ENCODE measurements around the gene GAA. TPM values are rescaled to one million over a fixed set of nuclear protein-coding genes. Genes with fewer than 3 reads are reported as not detected.

GAA gene
- total RNA-seq, 2 experiments from 2014 or later = 22.2 to 22.4 TPM

GRCh38 chr17:80107231-80108021 is 6.0 kb downstream of the GAA start:
- no peak overlapping the region for H3K4me3 Mint-ChIP-seq
- POLR2A ChIA-PET = interaction anchor here (1.0 kb wide), 1 partner anchor 22 kb away, joined by 3 read pairs; no protein-coding TSS in a partner anchor
- H3K27me3 Mint-ChIP-seq = no peaks in the 10 kb centered on the region
- ATAC-seq (ENCODE audit: poor library complexity) = no peak
- H3K9me3 ChIP-seq (ENCODE audit: control insufficient read depth in 1 of 2, insufficient read depth in 1 of 2, low read length in 2 of 2) = no peaks in the 10 kb centered on the region
- H3K9me3 Mint-ChIP-seq = no peaks in the 10 kb centered on the region
- CTCF ChIA-PET = no interaction called here
- peak in 1 of 14 experiments; percentile 13 for DNase-seq
- no peak for TF ChIP-seq CTCF (IDR thresholded peaks at IDR 0.05)
- peaks cover 7% of the 10 kb centered on the region for H3K4me1 ChIP-seq (ENCODE audit: insufficient read depth, low read length)
- no peak overlapping the region for H3K4me3 ChIP-seq (ENCODE audit: low read length)
- H3K36me3 Mint-ChIP-seq (ENCODE audit: low read depth) = no peaks in the 10 kb centered on the region
- no peaks in the 10 kb centered on the region for H3K36me3 ChIP-seq (ENCODE audit: insufficient read depth, low read length)
- H3K27ac ChIP-seq (ENCODE audit: low read depth in 1 of 2, low read length in 2 of 2) = no peak overlapping the region
- no peak overlapping the region for H3K27ac Mint-ChIP-seq
- intact Hi-C loops (cut with DNase I, micrococcal nuclease) = loop anchor here in 1 of 2 experiments (10.0 kb wide), 2 partner anchors 437 to 1987 kb away; partner anchors contain the start of genes FASN and RPTOR
- no peaks in the 10 kb centered on the region for H3K27me3 ChIP-seq (ENCODE audit: control insufficient read depth in 1 of 2, insufficient read depth in 2 of 2, low read length in 2 of 2)
- peaks cover 11% of the 10 kb centered on the region for H3K4me1 Mint-ChIP-seq (ENCODE audit: low read depth)

GRCh38 chr17:80108036-80108971 is 6.9 kb downstream of the GAA start:
- Mint-ChIP-seq H3K27ac (no peak overlapping the region), H3K4me3 (no peak overlapping the region), H3K9me3 (no peaks in the 10 kb centered on the region), H3K27me3 (no peaks in the 10 kb centered on the region), H3K36me3 (ENCODE audit: low read depth) (no peaks in the 10 kb centered on the region), H3K4me1 (ENCODE audit: low read depth) (peaks cover 4% of the 10 kb centered on the region)
- ATAC-seq (ENCODE audit: poor library complexity) (no peak), DNase-seq (peak in 1 of 14 experiments; percentile 16)
- ChIA-PET CTCF (no interaction called here), POLR2A (no interaction called here)
- intact Hi-C loops (cut with DNase I, micrococcal nuclease) = loop anchor here in 1 of 2 experiments (10.0 kb wide), 2 partner anchors 436 to 1986 kb away; partner anchors contain the start of genes FASN and RPTOR
- Histone ChIP-seq H3K4me1 (ENCODE audit: insufficient read depth, low read length) (peaks cover 2% of the 10 kb centered on the region), H3K4me3 (ENCODE audit: low read length) (no peak overlapping the region), H3K27ac (ENCODE audit: low read depth in 1 of 2, low read length in 2 of 2) (no peak overlapping the region), H3K27me3 (ENCODE audit: control insufficient read depth in 1 of 2, insufficient read depth in 2 of 2, low read length in 2 of 2) (no peaks in the 10 kb centered on the region), H3K9me3 (ENCODE audit: control insufficient read depth in 1 of 2, insufficient read depth in 1 of 2, low read length in 2 of 2) (no peaks in the 10 kb centered on the region), H3K36me3 (ENCODE audit: insufficient read depth, low read length) (no peaks in the 10 kb centered on the region)
- TF ChIP-seq CTCF (IDR thresholded peaks at IDR 0.05) = no peak

- Histone ChIP-seq H3K36me3 (ENCODE audit: insufficient read depth, low read length) (no peaks in the 10 kb centered on the region), H3K9me3 (ENCODE audit: control insufficient read depth in 1 of 2, insufficient read depth in 1 of 2, low read length in 2 of 2) (no peaks in the 10 kb centered on the region), H3K27me3 (ENCODE audit: control insufficient read depth in 1 of 2, insufficient read depth in 2 of 2, low read length in 2 of 2) (no peaks in the 10 kb centered on the region), H3K4me1 (ENCODE audit: insufficient read depth, low read length) (no peaks in the 10 kb centered on the region), H3K27ac (ENCODE audit: low read depth in 1 of 2, low read length in 2 of 2) (no peak overlapping the region), H3K4me3 (ENCODE audit: low read length) (no peak overlapping the region)
- no peaks in the 10 kb centered on the region for H3K36me3 Mint-ChIP-seq (ENCODE audit: low read depth)
- no peaks in the 10 kb centered on the region for H3K4me1 Mint-ChIP-seq (ENCODE audit: low read depth)
- DNase-seq = no peak
- ChIA-PET POLR2A (no interaction called here), CTCF (interaction anchor here (1.2 kb wide), 1 partner anchor 9 kb away, joined by 3 read pairs; no protein-coding TSS in a partner anchor)
- H3K27me3 Mint-ChIP-seq = no peaks in the 10 kb centered on the region
- no peak overlapping the region for H3K4me3 Mint-ChIP-seq
- ATAC-seq (ENCODE audit: poor library complexity) = no peak
- no peak for TF ChIP-seq CTCF (IDR thresholded peaks at IDR 0.05)
- H3K9me3 Mint-ChIP-seq = no peaks in the 10 kb centered on the region
- intact Hi-C loops (cut with DNase I, micrococcal nuclease) = loop anchor here in 1 of 2 experiments (10.0 kb wide), 2 partner anchors 436 to 1986 kb away; partner anchors contain the start of genes FASN and RPTOR
- H3K27ac Mint-ChIP-seq = no peak overlapping the region
These were observed 7.8 kb downstream of the GAA start for GRCh38 chr17:80109066-80109660.

Measured in CD4-positive, alpha-beta T cell (primary cell).